Nasal cavity respiratory epithelium epithelial cell of viscerocranial mucosa (primary cell): ENCODE results near the gene SERF1B. TPM values are rescaled to one million over a fixed set of nuclear protein-coding genes. Genes with fewer than 3 reads are reported as not detected.

Experiments
- total RNA-seq: library from RNA; depleted of rRNA; stranded (reverse); fragments of >200 nt; gene quantifications from 2 replicates; pipeline ENCODE4 v1.2.3, GENCODE V29; 2014

Gene SERF1B
- total RNA-seq: 17.8 and 22.7 TPM in 2 replicates

GRCh38 chr5:70025106-70025844 lies at the start of gene SERF1B:
TSS of gene SERF1B (plus strand) at chr5:70025251. CDS start at chr5:70025452, 201 bp downstream.

Other genes with a start within 250 kb of the SERF1B start
- gene SMN2, start 24.4 kb downstream of the SERF1B start, total RNA-seq: 33.0 and 36.6 TPM in 2 replicates